Activated CD4-positive, alpha-beta T cell treated with anti-CD3 and anti-CD28 coated beads for 24 hours (primary cell): ENCODE data around the gene STK38.
"Not testable (repeated sequence)": the region's sequence is repeated elsewhere in the genome, so short reads cannot be mapped to it uniquely, and the experiment has no call there.

ENCODE experiments used
- DNase-seq, 2 donors: peaks; one replicate each; pipeline ENCODE4 v3.0.0-alpha.2; 2020; ENCODE audit warnings: low read depth in 2 of 2

STK38 gene

GRCh38 chr6:36487698-36488097, 59.6 kb downstream of the STK38 start:
- DNase-seq, result no peak

- DNase-seq, result no peak
Observed at GRCh38 chr6:36484736-36485135, 62.5 kb downstream of the STK38 start.

GRCh38 chr6:36483326-36483725, 64.0 kb downstream of the STK38 start:
- not testable (repeated sequence) for DNase-seq

GRCh38 chr6:36479256-36479655, 68.0 kb downstream of the STK38 start:
- no peak for DNase-seq

- no peak for DNase-seq
Observed at GRCh38 chr6:36478051-36478526, 69.2 kb downstream of the STK38 start.

GRCh38 chr6:36469946-36470345, 77.3 kb downstream of the STK38 start:
- no peak for DNase-seq

- no peak for DNase-seq
Observed at GRCh38 chr6:36469148-36469661, 78.1 kb downstream of the STK38 start.

- DNase-seq, result no peak
Observed at GRCh38 chr6:36467625-36468024, 79.7 kb downstream of the STK38 start.

GRCh38 chr6:36464233-36464632, 83.0 kb downstream of the STK38 start:
- no peak for DNase-seq

GRCh38 chr6:36463676-36464075, 83.6 kb downstream of the STK38 start:
- no peak for DNase-seq

- no peak for DNase-seq
Observed at GRCh38 chr6:36461646-36462045, 85.6 kb downstream of the STK38 start.

- no peak for DNase-seq
Observed at GRCh38 chr6:36460916-36461315, 86.4 kb downstream of the STK38 start.

GRCh38 chr6:36459501-36459900, 87.8 kb downstream of the STK38 start:
- no peak for DNase-seq

GRCh38 chr6:36455486-36456027, 91.7 kb downstream of the STK38 start:
- DNase-seq, result no peak

GRCh38 chr6:36452897-36453296, 94.4 kb downstream of the STK38 start:
- not testable (repeated sequence) for DNase-seq

- not testable (repeated sequence) for DNase-seq
Observed at GRCh38 chr6:36449173-36449572, 98.1 kb downstream of the STK38 start.

GRCh38 chr6:36445621-36446020, 101.7 kb downstream of the STK38 start:
- no peak for DNase-seq

- no peak for DNase-seq
Observed at GRCh38 chr6:36444470-36444869, 102.8 kb downstream of the STK38 start.
